ENCODE results near the gene SLC32A1.
A peak's percentile ranks its signal among the peaks of the same experiment; 100 is the strongest.

Gene SLC32A1

GRCh38 chr20:38726804-38727606 lies 2.7 kb downstream of the SLC32A1 start:
- Mint-ChIP-seq H3K36me3 (ENCODE audit: low read depth) (no peaks in the 10 kb centered on the region), H3K4me3 (peak overlapping the region; percentile 62), H3K27ac (no peak overlapping the region), H3K9me3 (peaks cover 13% of the 10 kb centered on the region), H3K27me3 (ENCODE audit: low read depth, poor library complexity) (peaks cover 100% of the 10 kb centered on the region), H3K4me1 (peaks cover 75% of the 10 kb centered on the region)
- TF ChIP-seq CTCF (IDR thresholded peaks at IDR 0.05): peak; percentile 60
- peak; percentile 93 for DNase-seq

- Mint-ChIP-seq H3K27me3 (ENCODE audit: low read depth, poor library complexity) (peaks cover 100% of the 10 kb centered on the region), H3K4me1 (peaks cover 68% of the 10 kb centered on the region), H3K9me3 (peaks cover 13% of the 10 kb centered on the region), H3K4me3 (peak overlapping the region; percentile 66), H3K27ac (no peak overlapping the region), H3K36me3 (ENCODE audit: low read depth) (no peaks in the 10 kb centered on the region)
- TF ChIP-seq CTCF (IDR thresholded peaks at IDR 0.05): no peak
- DNase-seq: no peak
Observed at GRCh38 chr20:38727607-38728190, 3.4 kb downstream of the SLC32A1 start.

- peak; percentile 57 for DNase-seq
- H3K4me1 Mint-ChIP-seq: peaks cover 62% of the 10 kb centered on the region
- no peak overlapping the region for H3K27ac Mint-ChIP-seq
- H3K4me3 Mint-ChIP-seq: peak overlapping the region; percentile 66
- H3K9me3 Mint-ChIP-seq: peaks cover 13% of the 10 kb centered on the region
- no peak for TF ChIP-seq CTCF (IDR thresholded peaks at IDR 0.05)
- no peaks in the 10 kb centered on the region for H3K36me3 Mint-ChIP-seq (ENCODE audit: low read depth)
- peaks cover 100% of the 10 kb centered on the region for H3K27me3 Mint-ChIP-seq (ENCODE audit: low read depth, poor library complexity)
Observed at GRCh38 chr20:38728191-38728781, 4.0 kb downstream of the SLC32A1 start.

GRCh38 chr20:38728911-38729642 lies 4.8 kb downstream of the SLC32A1 start:
- H3K4me1 Mint-ChIP-seq: peaks cover 59% of the 10 kb centered on the region
- H3K36me3 Mint-ChIP-seq (ENCODE audit: low read depth): no peaks in the 10 kb centered on the region
- H3K4me3 Mint-ChIP-seq: peak overlapping the region; percentile 66
- DNase-seq: peak; percentile 61
- no peak overlapping the region for H3K27ac Mint-ChIP-seq
- H3K9me3 Mint-ChIP-seq: peaks cover 15% of the 10 kb centered on the region
- TF ChIP-seq CTCF (IDR thresholded peaks at IDR 0.05): no peak
- peaks cover 100% of the 10 kb centered on the region for H3K27me3 Mint-ChIP-seq (ENCODE audit: low read depth, poor library complexity)

GRCh38 chr20:38729767-38730166 lies 5.5 kb downstream of the SLC32A1 start:
- TF ChIP-seq CTCF (IDR thresholded peaks at IDR 0.05): no peak
- peaks cover 59% of the 10 kb centered on the region for H3K4me1 Mint-ChIP-seq
- peaks cover 100% of the 10 kb centered on the region for H3K27me3 Mint-ChIP-seq (ENCODE audit: low read depth, poor library complexity)
- peaks cover 17% of the 10 kb centered on the region for H3K9me3 Mint-ChIP-seq
- no peak for DNase-seq
- H3K4me3 Mint-ChIP-seq: peak overlapping the region; percentile 66
- no peak overlapping the region for H3K27ac Mint-ChIP-seq
- H3K36me3 Mint-ChIP-seq (ENCODE audit: low read depth): no peaks in the 10 kb centered on the region
